Peyer's patch (tissue), 4 donors: ENCODE measurements around the gene CCT3. TPM values are rescaled to one million over a fixed set of nuclear protein-coding genes. Genes with fewer than 3 reads are reported as not detected.
A peak's percentile ranks its signal among the peaks of the same experiment; 100 is the strongest.
"Not testable (repeated sequence)": the region's sequence is repeated elsewhere in the genome, so short reads cannot be mapped to it uniquely, and the experiment has no call there.

Experiments
- DNase-seq, 3 donors: peaks; one replicate each; pipeline ENCODE4 v3.0.0-alpha.2; 2017 to 2019
- H3K27ac ChIP-seq, 4 donors: fragments of 200-600 bp; sonication (generic); one replicate each; pipeline ENCODE4 v1.5.1; 2016 to 2019
- H3K27me3 ChIP-seq, 2 donors: fragments of 200-600 bp; sonication (generic); one replicate each; pipeline ENCODE4 v1.5.1; 2019
- H3K36me3 ChIP-seq, 3 donors: fragments of 200-600 bp; sonication (generic); one replicate each; pipeline ENCODE4 v1.5.1; 2016 to 2019
- H3K4me1 ChIP-seq, 4 donors: fragments of 200-600 bp; sonication (generic); one replicate each; pipeline ENCODE4 v1.5.1; 2016 to 2019
- H3K4me3 ChIP-seq, 4 donors: fragments of 200-600 bp; sonication (generic); 1 replicate in 3 of 4; 2 replicates in 1 of 4; pipeline ENCODE4 v1.5.1; 2016 to 2019; ENCODE audit warnings: mild to moderate bottlenecking in 1 of 4
- H3K9me3 ChIP-seq, 4 donors: fragments of 200-600 bp; sonication (generic); one replicate each; pipeline ENCODE4 v1.5.1; 2016 to 2019; ENCODE audit warnings: mild to moderate bottlenecking in 1 of 4
- POLR2A ChIP-seq, 2 donors: fragments of 450-650 bp; IDR thresholded peaks; one replicate each; pipeline ENCODE4 v1.5.1; 2017; ENCODE audit warnings: antibody characterized with exemption in 2 of 2, mild to moderate bottlenecking in 2 of 2, moderate library complexity in 2 of 2
- total RNA-seq, 4 donors: library from RNA; depleted of rRNA; stranded (reverse); fragments of >200 nt; gene quantifications; one replicate each; pipeline ENCODE4 v1.1.0, GENCODE V29; 2016
- TF ChIP-seq, protein P1 (sequence below), 6 experiments: fragments of 450-650 bp in 4 of 6; fragments of 200-600 bp in 2 of 6; sonication (generic) in 1 of 6; IDR thresholded peaks; one replicate each; pipeline ENCODE4 v1.5.1; 2017 to 2019; ENCODE audit warnings: antibody characterized with exemption in 6 of 6, mild to moderate bottlenecking in 3 of 6, moderate library complexity in 1 of 6

Gene CCT3
- total RNA-seq, 4 donors from 2014 or later, result 63.9 to 148 (median 134) TPM

DNA sequence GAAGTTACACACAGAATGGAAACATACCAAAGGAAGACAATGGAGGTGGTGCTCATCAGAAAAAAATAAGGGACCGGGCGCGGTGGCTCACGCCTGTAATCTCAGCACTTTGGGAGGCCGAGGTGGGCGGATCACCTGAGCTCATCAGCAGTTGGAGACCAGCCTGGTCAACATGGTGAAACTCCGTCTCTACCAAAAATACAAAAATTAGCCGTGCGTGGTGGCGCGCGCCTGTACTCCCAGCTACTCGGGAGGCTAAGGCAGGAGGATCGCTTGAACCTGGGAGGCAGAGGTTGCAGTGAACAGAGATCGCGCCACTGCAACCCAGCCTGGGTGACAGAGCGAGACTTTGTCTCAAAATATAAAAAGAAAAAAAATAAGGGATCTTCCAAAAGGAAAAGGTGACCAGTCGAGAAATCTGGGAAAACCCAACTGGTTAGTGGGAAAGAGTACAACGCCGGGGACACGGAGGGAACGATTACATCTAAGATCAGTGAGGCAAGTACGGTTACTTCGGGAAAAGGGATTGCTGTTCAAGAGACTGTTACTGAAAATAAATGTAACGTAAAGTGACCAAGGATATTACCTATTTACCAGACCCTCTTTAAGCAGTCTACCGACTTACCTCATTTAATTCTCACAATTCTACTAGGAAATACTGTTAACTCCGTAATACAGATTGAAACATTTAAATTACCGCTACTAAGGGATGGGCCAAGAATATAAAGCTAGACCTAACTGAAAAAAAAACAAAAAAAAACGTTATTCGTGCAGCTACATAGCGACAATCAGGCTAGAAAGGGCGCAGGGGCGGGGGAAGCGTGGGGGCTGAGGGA, 822 bp downstream of the CCT3 start:
- no peak for TF ChIP-seq POLR2A (IDR thresholded peaks at IDR 0.05)
- TF ChIP-seq, protein P1, sequence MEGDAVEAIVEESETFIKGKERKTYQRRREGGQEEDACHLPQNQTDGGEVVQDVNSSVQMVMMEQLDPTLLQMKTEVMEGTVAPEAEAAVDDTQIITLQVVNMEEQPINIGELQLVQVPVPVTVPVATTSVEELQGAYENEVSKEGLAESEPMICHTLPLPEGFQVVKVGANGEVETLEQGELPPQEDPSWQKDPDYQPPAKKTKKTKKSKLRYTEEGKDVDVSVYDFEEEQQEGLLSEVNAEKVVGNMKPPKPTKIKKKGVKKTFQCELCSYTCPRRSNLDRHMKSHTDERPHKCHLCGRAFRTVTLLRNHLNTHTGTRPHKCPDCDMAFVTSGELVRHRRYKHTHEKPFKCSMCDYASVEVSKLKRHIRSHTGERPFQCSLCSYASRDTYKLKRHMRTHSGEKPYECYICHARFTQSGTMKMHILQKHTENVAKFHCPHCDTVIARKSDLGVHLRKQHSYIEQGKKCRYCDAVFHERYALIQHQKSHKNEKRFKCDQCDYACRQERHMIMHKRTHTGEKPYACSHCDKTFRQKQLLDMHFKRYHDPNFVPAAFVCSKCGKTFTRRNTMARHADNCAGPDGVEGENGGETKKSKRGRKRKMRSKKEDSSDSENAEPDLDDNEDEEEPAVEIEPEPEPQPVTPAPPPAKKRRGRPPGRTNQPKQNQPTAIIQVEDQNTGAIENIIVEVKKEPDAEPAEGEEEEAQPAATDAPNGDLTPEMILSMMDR (IDR thresholded peaks at IDR 0.05), result no peak
- Histone ChIP-seq H3K4me1 (peaks cover 0 to 19% (median 0%) of the 10 kb centered on the region in 4 donors), H3K27me3 (no peaks in the 10 kb centered on the region), H3K4me3 (peak overlapping the region; percentile 54 to 88 (median 70)), H3K36me3 (peaks cover 0 to 34% (median 0%) of the 10 kb centered on the region in 3 donors), H3K27ac (peak overlapping the region; percentile 54 to 90 (median 75)), H3K9me3 (no peaks in the 10 kb centered on the region)
- DNase-seq, result no peak

DNA sequence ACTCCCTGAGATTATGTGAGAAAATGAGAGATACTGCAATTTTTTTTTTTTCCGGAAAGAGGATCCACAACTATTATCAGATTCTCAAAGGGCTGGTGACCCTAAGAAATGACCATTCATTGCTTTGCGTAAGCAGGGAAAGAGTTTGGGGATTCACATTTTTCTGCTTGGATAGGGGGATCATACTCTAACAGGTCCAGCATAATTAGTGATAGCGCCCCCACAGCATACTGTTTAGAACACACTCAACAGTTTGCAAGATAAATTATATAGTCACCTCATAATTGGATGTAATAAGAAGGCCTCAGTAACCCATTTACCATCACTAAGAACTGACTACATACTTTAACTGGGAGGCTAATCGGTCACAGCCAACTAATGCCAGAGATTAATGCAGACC, 1.9 kb downstream of the CCT3 start:
- DNase-seq, result no peak
- H3K27ac ChIP-seq, result no peak overlapping the region
- no peaks in the 10 kb centered on the region for H3K9me3 ChIP-seq

DNA sequence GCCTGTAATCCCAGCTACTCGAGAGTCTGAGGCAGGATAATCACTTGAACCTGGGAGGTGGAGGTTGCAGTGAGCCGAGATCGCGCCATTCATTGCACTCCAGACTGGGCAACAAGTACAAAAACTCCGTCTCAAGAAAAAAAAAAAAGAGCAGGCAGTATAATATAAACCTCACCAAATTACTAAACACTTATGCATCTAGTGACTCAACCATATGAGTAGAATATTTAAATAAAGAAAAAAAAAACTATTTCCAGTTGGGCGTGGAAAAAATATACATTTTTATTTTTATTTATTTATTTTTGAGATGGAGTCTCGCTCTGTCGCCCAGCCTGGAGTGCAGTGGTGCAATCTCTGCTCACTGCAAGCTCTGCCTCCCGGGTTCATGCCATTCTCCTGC, 14.9 kb downstream of the CCT3 start:
- not testable (repeated sequence) for H3K27ac ChIP-seq, H3K4me3 ChIP-seq, H3K9me3 ChIP-seq, H3K4me1 ChIP-seq, H3K27me3 ChIP-seq, DNase-seq
- peaks cover 0 to 79% (median 0%) of the 10 kb centered on the region in 3 donors for H3K36me3 ChIP-seq

More for the DNA sequence above, 1.9 kb downstream of the CCT3 start:
- peaks cover 0 to 19% (median 0%) of the 10 kb centered on the region in 4 donors for H3K4me1 ChIP-seq
- TF ChIP-seq, protein P1 (IDR thresholded peaks at IDR 0.05), result peak in 1 of 6 experiments; percentile 13
- no peak for TF ChIP-seq POLR2A (IDR thresholded peaks at IDR 0.05)
- peaks cover 0 to 44% (median 0%) of the 10 kb centered on the region in 3 donors for H3K36me3 ChIP-seq
- H3K4me3 ChIP-seq, result peak overlapping the region in 2 of 4 donors; percentile 6 to 73
- H3K27me3 ChIP-seq, result no peaks in the 10 kb centered on the region

DNA sequence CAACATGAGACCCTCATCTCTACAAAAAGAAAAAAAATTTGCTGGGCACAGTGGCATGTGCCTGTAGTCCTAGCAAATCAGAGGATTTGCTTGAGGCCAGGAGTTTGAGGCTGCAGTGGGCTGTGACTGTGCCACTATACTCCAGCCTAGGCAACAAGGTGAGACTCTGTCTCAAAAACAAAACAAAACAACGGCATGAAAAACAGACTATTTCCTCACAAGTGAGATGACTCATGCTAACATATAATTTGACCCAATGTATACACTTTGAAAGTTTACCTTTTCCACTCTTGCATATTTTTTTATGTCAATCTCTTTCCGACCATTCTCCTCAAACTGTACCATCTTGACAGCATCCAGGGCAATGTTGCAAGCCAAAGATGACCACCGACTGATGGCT, 17.5 kb downstream of the CCT3 start:
- TF ChIP-seq POLR2A (IDR thresholded peaks at IDR 0.05), result no peak
- TF ChIP-seq, protein P1 (IDR thresholded peaks at IDR 0.05), result no peak
- Histone ChIP-seq H3K27ac (no peak overlapping the region), H3K4me3 (no peak overlapping the region), H3K4me1 (no peaks in the 10 kb centered on the region), H3K27me3 (no peaks in the 10 kb centered on the region), H3K36me3 (peaks cover 0 to 98% (median 0%) of the 10 kb centered on the region in 3 donors), H3K9me3 (no peaks in the 10 kb centered on the region)
- DNase-seq, result no peak

DNA sequence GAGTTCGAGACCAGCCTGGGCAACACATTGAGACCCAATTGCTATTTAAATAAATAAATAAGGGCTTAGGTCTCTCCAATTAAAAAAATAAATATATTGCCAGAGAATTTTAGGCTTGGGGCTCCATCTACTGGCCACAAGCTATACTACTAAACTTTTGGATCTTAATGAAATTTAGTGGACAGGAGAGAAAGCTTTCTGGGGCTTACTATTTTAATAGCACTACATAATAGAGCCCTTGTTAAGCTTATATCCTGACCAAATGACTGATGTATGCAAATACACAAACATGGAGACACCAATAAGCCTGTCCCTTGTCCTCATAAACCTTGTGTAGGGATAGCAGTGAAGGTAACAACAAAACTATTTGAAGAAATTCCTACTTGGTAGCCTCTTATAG, 18.4 kb downstream of the CCT3 start:
- H3K36me3 ChIP-seq, result peaks cover 0 to 100% (median 0%) of the 10 kb centered on the region in 3 donors
- TF ChIP-seq, protein P1 (IDR thresholded peaks at IDR 0.05), result peak; percentile 5 to 56 (median 44)
- TF ChIP-seq POLR2A (IDR thresholded peaks at IDR 0.05), result no peak
- H3K27me3 ChIP-seq, result no peaks in the 10 kb centered on the region
- H3K9me3 ChIP-seq, result no peaks in the 10 kb centered on the region
- no peak overlapping the region for H3K27ac ChIP-seq
- H3K4me3 ChIP-seq, result no peak overlapping the region
- DNase-seq, result no peak
- no peaks in the 10 kb centered on the region for H3K4me1 ChIP-seq

DNA sequence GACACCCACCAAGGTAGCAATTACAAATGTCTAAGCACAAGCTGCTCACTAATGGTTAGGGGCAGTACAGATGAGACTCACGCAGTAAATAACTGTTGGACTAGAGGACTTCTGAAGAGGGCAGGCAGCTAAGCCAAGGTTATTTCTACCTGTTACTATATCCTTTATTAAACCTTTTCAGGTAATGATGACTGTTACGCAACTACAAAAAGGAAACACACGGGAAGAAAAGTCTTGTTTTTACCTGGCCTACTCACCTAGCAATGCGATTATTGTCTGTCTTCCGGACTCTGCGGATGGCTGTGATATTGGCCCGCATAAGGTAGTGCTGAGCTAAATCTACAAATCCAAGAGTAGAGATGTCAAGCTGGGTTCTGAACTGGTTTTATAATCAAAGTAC, 21.2 kb downstream of the CCT3 start:
- peaks cover 0 to 97% (median 0%) of the 10 kb centered on the region in 3 donors for H3K36me3 ChIP-seq
- no peaks in the 10 kb centered on the region for H3K27me3 ChIP-seq
- H3K4me1 ChIP-seq, result no peaks in the 10 kb centered on the region
- H3K9me3 ChIP-seq, result no peaks in the 10 kb centered on the region
- H3K27ac ChIP-seq, result no peak overlapping the region
- H3K4me3 ChIP-seq, result no peak overlapping the region
- DNase-seq, result no peak
- TF ChIP-seq, protein P1 (IDR thresholded peaks at IDR 0.05), result no peak
- no peak for TF ChIP-seq POLR2A (IDR thresholded peaks at IDR 0.05)
